HEK293 (cell line): ENCODE results near the gene PRSS16.
A peak's percentile ranks its signal among the peaks of the same experiment; 100 is the strongest.

Source experiments
- GLIS1 ChIP-seq: fragments of 450-650 bp; formaldehyde crosslinking; IDR thresholded peaks from 2 replicates; pipeline ENCODE4 v1.5.1; 2016; ENCODE audit warnings: missing biosample characterization, missing genetic modification characterization
- HIC1 ChIP-seq: fragments of 450-650 bp; formaldehyde crosslinking; IDR thresholded peaks from 2 replicates; pipeline ENCODE4 v1.5.1; 2016; ENCODE audit warnings: missing biosample characterization, missing genetic modification characterization
- HOXA7 ChIP-seq: sonication (generic); formaldehyde crosslinking; IDR thresholded peaks from 2 replicates; pipeline ENCODE4 v1.8.1; 2022; ENCODE audit warnings: missing genetic modification reagents, borderline replicate concordance
- KLF16 ChIP-seq: fragments of 450-650 bp; formaldehyde crosslinking; IDR thresholded peaks from 2 replicates; pipeline ENCODE4 v1.5.1; 2017; ENCODE audit warnings: missing biosample characterization, missing genetic modification characterization
- PRDM6 ChIP-seq: fragments of 450-650 bp; formaldehyde crosslinking; IDR thresholded peaks from 2 replicates; pipeline ENCODE4 v1.5.1; 2017; ENCODE audit warnings: missing biosample characterization, missing genetic modification characterization
- SCRT1 ChIP-seq: fragments of 450-650 bp; formaldehyde crosslinking; IDR thresholded peaks from 2 replicates; pipeline ENCODE4 v1.5.1; 2016; ENCODE audit warnings: missing biosample characterization, missing genetic modification characterization, borderline replicate concordance
- TRIM28 ChIP-seq: IDR thresholded peaks from 2 replicates; pipeline ENCODE4 v1.6.1; 2011; ENCODE audit warnings: low read length, control low read depth, borderline replicate concordance
- WT1 ChIP-seq: fragments of 450-650 bp; formaldehyde crosslinking; IDR thresholded peaks from 2 replicates; pipeline ENCODE4 v1.5.1; 2016; ENCODE audit warnings: missing biosample characterization, missing genetic modification characterization
- ZBTB20 ChIP-seq: fragments of 450-650 bp; formaldehyde crosslinking; IDR thresholded peaks from 2 replicates; pipeline ENCODE4 v1.5.1; 2016; ENCODE audit warnings: missing biosample characterization, missing genetic modification characterization
- ZBTB7A ChIP-seq: fragments of 450-650 bp; formaldehyde crosslinking; IDR thresholded peaks from 2 replicates; pipeline ENCODE4 v1.5.1; 2016; ENCODE audit warnings: low read depth, missing biosample characterization, missing genetic modification characterization
- ZFP3 ChIP-seq: fragments of 450-650 bp; formaldehyde crosslinking; IDR thresholded peaks from 2 replicates; pipeline ENCODE4 v1.5.1; 2016; ENCODE audit warnings: low read depth, missing biosample characterization, missing genetic modification characterization
- ZNF112 ChIP-seq: fragments of 450-650 bp; formaldehyde crosslinking; IDR thresholded peaks from 2 replicates; pipeline ENCODE4 v1.5.0; 2017; ENCODE audit warnings: missing biosample characterization, missing genetic modification characterization
- ZNF140 ChIP-seq: fragments of 450-650 bp; formaldehyde crosslinking; IDR thresholded peaks from 2 replicates; pipeline ENCODE4 v1.5.1; 2016; ENCODE audit warnings: missing biosample characterization, missing genetic modification characterization
- ZNF155 ChIP-seq: fragments of 450-650 bp; formaldehyde crosslinking; IDR thresholded peaks from 2 replicates; pipeline ENCODE4 v1.5.1; 2016; ENCODE audit warnings: missing biosample characterization, missing genetic modification characterization
- ZNF248 ChIP-seq: fragments of 450-650 bp; formaldehyde crosslinking; IDR thresholded peaks from 2 replicates; pipeline ENCODE4 v1.5.1; 2017; ENCODE audit warnings: missing biosample characterization, missing genetic modification characterization
- ZNF280D ChIP-seq: fragments of 450-650 bp; formaldehyde crosslinking; IDR thresholded peaks from 2 replicates; pipeline ENCODE4 v1.5.1; 2016; ENCODE audit warnings: missing biosample characterization, missing genetic modification characterization
- ZNF302 ChIP-seq: fragments of 450-650 bp; formaldehyde crosslinking; IDR thresholded peaks from 2 replicates; pipeline ENCODE4 v1.5.1; 2016; ENCODE audit warnings: missing biosample characterization, missing genetic modification characterization, low read depth
- ZNF488 ChIP-seq: fragments of 450-650 bp; formaldehyde crosslinking; IDR thresholded peaks from 2 replicates; pipeline ENCODE4 v1.5.1; 2016; ENCODE audit warnings: missing biosample characterization, missing genetic modification characterization
- ZNF513 ChIP-seq: fragments of 450-650 bp; IDR thresholded peaks from 2 replicates; pipeline ENCODE4 v1.5.1; 2018; ENCODE audit warnings: missing biosample characterization, missing genetic modification characterization
- ZNF623 ChIP-seq: fragments of 450-650 bp; formaldehyde crosslinking; IDR thresholded peaks from 2 replicates; pipeline ENCODE4 v1.5.1; 2016; ENCODE audit warnings: missing biosample characterization, missing genetic modification characterization
- ZNF629 ChIP-seq: fragments of 450-650 bp; formaldehyde crosslinking; IDR thresholded peaks from 2 replicates; pipeline ENCODE4 v1.5.1; 2017; ENCODE audit warnings: missing biosample characterization, missing genetic modification characterization
- ZNF639 ChIP-seq: fragments of 450-650 bp; formaldehyde crosslinking; IDR thresholded peaks from 2 replicates; pipeline ENCODE4 v1.5.1; 2016; ENCODE audit warnings: missing biosample characterization, missing genetic modification characterization
- ZNF707 ChIP-seq: fragments of 450-650 bp; formaldehyde crosslinking; IDR thresholded peaks from 2 replicates; pipeline ENCODE4 v1.5.1; 2016; ENCODE audit warnings: missing biosample characterization, missing genetic modification characterization
- ZNF777 ChIP-seq: fragments of 450-650 bp; formaldehyde crosslinking; IDR thresholded peaks from 2 replicates; pipeline ENCODE4 v1.5.1; 2017; ENCODE audit warnings: missing biosample characterization, missing genetic modification characterization, borderline replicate concordance
- ZNF837 ChIP-seq: fragments of 450-650 bp; formaldehyde crosslinking; IDR thresholded peaks from 2 replicates; pipeline ENCODE4 v1.5.1; 2016; ENCODE audit warnings: missing biosample characterization, missing genetic modification characterization
- ZSCAN18 ChIP-seq: fragments of 450-650 bp; formaldehyde crosslinking; IDR thresholded peaks from 2 replicates; pipeline ENCODE4 v1.5.1; 2016; ENCODE audit warnings: missing biosample characterization, missing genetic modification characterization
- ZSCAN4 ChIP-seq: fragments of 450-650 bp; formaldehyde crosslinking; IDR thresholded peaks from 2 replicates; pipeline ENCODE4 v1.5.1; 2017; ENCODE audit warnings: missing biosample characterization, missing genetic modification characterization

PRSS16 gene

GRCh38 chr6:27293436-27294098, 46.1 kb downstream of the PRSS16 start (continued):
- TF ChIP-seq ZNF837 (tag by site-specific recombination) (no peak), ZNF280D (tag by site-specific recombination) (no peak), PRDM6 (tag by site-specific recombination) (no peak), ZNF639 (tag by site-specific recombination) (no peak), KLF16 (tag by site-specific recombination) (no peak), ZNF777 (tag by site-specific recombination) (no peak), HOXA7 (CRISPR knock-in tag) (no peak), ZNF623 (tag by site-specific recombination) (no peak), ZNF248 (tag by site-specific recombination) (no peak), HIC1 (tag by site-specific recombination) (no peak), ZBTB7A (no peak), ZSCAN4 (tag by site-specific recombination) (no peak), ZNF629 (tag by site-specific recombination) (peak; percentile 53), ZNF155 (tag by site-specific recombination) (no peak), ZBTB20 (no peak), ZSCAN18 (no peak), SCRT1 (tag by site-specific recombination) (no peak), ZNF302 (tag by site-specific recombination) (no peak), GLIS1 (tag by site-specific recombination) (no peak), ZNF707 (tag by site-specific recombination) (no peak), TRIM28 (no peak), ZNF513 (peak; percentile 50; the same call in 1 of the 2 replicates), ZNF112 (tag by site-specific recombination) (no peak), ZNF140 (no peak), WT1 (tag by site-specific recombination) (no peak), ZNF488 (tag by site-specific recombination) (no peak), ZFP3 (tag by site-specific recombination) (no peak)
